ENCODE results near the gene BAG3.

GRCh38 chr10:119705434-119705831, 54.3 kb downstream of the BAG3 start:
- TF ChIP-seq CTCF (IDR thresholded peaks at IDR 0.05) (no peak), POLR2A (IDR thresholded peaks at IDR 0.05) (no peak)

Data from right lobe of liver (tissue), 4 donors.